ENCODE measurements around the gene CUBN. TPM values are rescaled to one million over a fixed set of nuclear protein-coding genes. Genes with fewer than 3 reads are reported as not detected.

CUBN gene
- total RNA-seq, 3 donors from 2014 or later, result 0.31 to 1.9 (median 0.38) TPM

DNA sequence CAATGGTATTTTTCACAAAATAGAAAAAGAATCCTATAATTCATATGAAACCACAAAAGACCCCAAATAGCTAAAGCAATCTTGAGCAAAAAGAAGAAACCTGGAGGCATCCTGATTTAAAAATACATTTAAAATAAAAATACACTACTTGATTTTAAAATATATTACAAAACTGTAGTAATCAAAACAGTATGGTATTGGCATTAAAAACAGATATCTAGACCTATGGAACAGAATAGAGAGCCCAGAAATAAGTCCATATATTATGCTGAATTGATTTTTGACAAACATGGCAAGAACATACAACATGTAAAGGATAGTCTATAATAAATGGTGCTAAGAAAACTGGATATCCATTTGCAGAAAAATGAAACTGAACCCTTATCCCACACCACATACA is 34.8 kb downstream of the CUBN start:
- Histone ChIP-seq H3K4me1 (ENCODE audit: low read depth) (no peaks in the 10 kb centered on the region), H3K36me3 (ENCODE audit: low read depth) (no peaks in the 10 kb centered on the region), H3K4me3 (no peak overlapping the region), H3K9me3 (no peaks in the 10 kb centered on the region)
- intact Hi-C loops (cut with DNase I, micrococcal nuclease), result no loop called here
- DNase-seq, result no peak
- no peak for ATAC-seq
- TF ChIP-seq CTCF (IDR thresholded peaks at IDR 0.05), result no peak

GRCh38 chr10:17092986-17093803 is 36.4 kb downstream of the CUBN start:
- Histone ChIP-seq H3K36me3 (ENCODE audit: low read depth) (no peaks in the 10 kb centered on the region), H3K4me1 (ENCODE audit: low read depth) (no peaks in the 10 kb centered on the region), H3K9me3 (no peaks in the 10 kb centered on the region), H3K4me3 (no peak overlapping the region)
- ATAC-seq (no peak), DNase-seq (no peak)
- intact Hi-C loops (cut with DNase I, micrococcal nuclease), result no loop called here
- no peak for TF ChIP-seq CTCF (IDR thresholded peaks at IDR 0.05)

- DNase-seq (no peak), ATAC-seq (no peak)
- H3K36me3 ChIP-seq (ENCODE audit: low read depth), result no peaks in the 10 kb centered on the region
- H3K4me1 ChIP-seq (ENCODE audit: low read depth), result no peaks in the 10 kb centered on the region
- intact Hi-C loops (cut with DNase I, micrococcal nuclease), result no loop called here
- no peak overlapping the region for H3K4me3 ChIP-seq
- no peak for TF ChIP-seq CTCF (IDR thresholded peaks at IDR 0.05)
- no peaks in the 10 kb centered on the region for H3K9me3 ChIP-seq
Observed at GRCh38 chr10:17092216-17092944, 37.2 kb downstream of the CUBN start.

- H3K9me3 ChIP-seq, result no peaks in the 10 kb centered on the region
- intact Hi-C loops (cut with DNase I, micrococcal nuclease), result no loop called here
Observed at GRCh38 chr10:17088118-17088806, 41.3 kb downstream of the CUBN start.

More at GRCh38 chr10:17088118-17088806, 41.3 kb downstream of the CUBN start:
- ATAC-seq, result no peak
- TF ChIP-seq CTCF (IDR thresholded peaks at IDR 0.05), result no peak
- Histone ChIP-seq H3K36me3 (ENCODE audit: low read depth) (no peaks in the 10 kb centered on the region), H3K4me3 (no peak overlapping the region), H3K4me1 (ENCODE audit: low read depth) (no peaks in the 10 kb centered on the region)
- DNase-seq, result no peak

Measured in mucosa of descending colon (tissue), 3 donors.